HG02610 (cell line): ENCODE results near the gene EFL1.
"Not testable (repeated sequence)": the region's sequence is repeated elsewhere in the genome, so short reads cannot be mapped to it uniquely, and the experiment has no call there.

Source experiments
- ATAC-seq: cut with Tn5 transposase; IDR thresholded peaks from one replicate; pipeline ENCODE4 v1.9.1; 2021; ENCODE audit warnings: mild to moderate bottlenecking, moderate library complexity; ENCODE audit not compliant: unreplicated experiment

The EFL1 gene

DNA sequence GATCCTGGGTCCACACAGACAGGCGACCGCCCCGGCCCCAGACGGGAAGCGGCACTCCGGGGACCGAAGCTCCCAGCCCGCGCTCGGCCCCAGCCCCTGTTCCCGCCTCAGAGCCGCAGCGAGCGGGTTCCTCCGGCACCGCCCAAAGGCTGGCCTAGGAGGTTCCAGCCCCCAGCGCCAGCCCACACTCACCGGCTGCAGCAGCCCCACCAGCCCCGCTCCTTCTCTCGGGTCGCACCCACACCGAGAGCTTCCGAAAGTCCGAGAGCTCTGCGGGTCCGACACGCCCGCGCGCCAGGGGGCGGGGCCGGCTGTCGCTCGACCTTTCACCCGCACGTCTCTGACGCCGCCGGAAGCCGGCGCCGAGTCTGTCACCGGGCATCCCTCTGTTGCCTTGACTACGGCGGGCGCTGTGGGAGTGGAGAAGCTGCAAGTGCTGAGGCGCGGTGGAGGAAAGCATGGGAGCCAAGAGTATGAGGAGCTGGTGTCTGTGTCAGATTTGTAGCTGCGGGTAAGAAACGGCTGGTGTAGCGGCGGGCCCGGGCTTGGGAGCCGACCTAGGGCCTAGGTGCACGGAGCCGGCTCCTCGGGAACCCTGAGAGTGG is at the start of gene EFL1, which contains the start of gene SAXO2:
Gene EFL1, minus strand, starts transcription at position 313 of the 605 bp plus-strand sequence. CDS start 956 bp downstream, outside the sequence.
Gene SAXO2, plus strand, starts transcription at position 397 of the 605 bp plus-strand sequence. Its CDS starts 62 bp downstream, at position 459.
- peak; percentile 97 for ATAC-seq

DNA sequence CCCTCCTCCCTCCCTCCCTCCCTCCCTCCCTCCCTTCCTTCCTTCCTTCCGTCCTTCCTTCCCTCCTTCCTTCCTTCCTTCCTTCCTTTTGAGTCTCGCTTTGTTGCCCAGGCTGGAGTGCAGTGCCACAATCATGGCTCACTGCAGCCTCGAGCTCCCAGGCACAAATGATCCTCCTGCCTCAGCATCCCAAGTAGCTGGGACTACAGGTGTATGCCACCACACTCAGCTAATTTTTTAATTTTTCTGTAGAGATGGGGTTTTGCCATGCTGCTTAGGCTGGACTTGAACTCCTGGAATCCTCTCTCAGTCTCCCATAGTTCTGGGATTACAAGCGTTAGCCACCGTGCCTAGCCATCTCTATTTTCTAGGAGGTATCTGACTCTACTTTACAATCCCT is 48.8 kb upstream of the EFL1 start:
- not testable (repeated sequence) for ATAC-seq

DNA sequence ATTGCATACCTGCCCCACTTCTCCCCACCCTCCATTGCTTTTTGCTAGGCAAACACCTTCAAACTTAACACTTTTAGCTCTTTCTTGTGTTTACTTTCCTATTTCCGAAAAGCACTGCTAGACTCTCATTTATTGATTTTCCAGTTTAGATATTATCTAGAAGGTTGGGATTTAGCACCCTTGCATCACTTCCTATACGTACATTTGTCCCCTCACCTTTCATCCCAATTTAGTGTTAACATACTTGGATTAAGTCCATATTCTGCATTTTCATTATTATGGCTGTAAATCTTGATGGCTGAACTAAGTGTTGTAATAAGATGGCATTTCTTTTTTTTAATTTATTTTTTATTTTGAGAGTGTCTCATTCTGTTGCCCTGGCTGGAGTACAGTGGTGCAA is 47.3 kb upstream of the EFL1 start:
- no peak for ATAC-seq

DNA sequence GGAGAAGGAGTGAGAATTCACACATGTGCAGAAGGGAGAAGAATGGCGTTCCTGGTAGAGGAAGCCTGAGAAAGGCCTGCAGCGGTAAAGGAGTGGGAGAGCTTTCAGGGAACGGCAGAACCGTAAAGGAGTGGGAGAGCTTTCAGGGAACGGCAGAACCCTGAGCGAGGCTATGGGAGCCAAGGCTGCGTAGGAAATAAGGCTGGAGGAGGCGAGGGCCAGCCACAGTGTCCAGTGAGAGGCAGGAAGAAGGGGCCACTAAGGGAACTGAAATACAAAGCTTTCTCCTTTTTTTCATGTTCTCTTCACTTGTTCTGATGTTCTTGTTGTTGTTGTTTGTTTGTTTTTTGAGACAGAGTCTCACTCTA is 45.2 kb upstream of the EFL1 start:
- no peak for ATAC-seq

DNA sequence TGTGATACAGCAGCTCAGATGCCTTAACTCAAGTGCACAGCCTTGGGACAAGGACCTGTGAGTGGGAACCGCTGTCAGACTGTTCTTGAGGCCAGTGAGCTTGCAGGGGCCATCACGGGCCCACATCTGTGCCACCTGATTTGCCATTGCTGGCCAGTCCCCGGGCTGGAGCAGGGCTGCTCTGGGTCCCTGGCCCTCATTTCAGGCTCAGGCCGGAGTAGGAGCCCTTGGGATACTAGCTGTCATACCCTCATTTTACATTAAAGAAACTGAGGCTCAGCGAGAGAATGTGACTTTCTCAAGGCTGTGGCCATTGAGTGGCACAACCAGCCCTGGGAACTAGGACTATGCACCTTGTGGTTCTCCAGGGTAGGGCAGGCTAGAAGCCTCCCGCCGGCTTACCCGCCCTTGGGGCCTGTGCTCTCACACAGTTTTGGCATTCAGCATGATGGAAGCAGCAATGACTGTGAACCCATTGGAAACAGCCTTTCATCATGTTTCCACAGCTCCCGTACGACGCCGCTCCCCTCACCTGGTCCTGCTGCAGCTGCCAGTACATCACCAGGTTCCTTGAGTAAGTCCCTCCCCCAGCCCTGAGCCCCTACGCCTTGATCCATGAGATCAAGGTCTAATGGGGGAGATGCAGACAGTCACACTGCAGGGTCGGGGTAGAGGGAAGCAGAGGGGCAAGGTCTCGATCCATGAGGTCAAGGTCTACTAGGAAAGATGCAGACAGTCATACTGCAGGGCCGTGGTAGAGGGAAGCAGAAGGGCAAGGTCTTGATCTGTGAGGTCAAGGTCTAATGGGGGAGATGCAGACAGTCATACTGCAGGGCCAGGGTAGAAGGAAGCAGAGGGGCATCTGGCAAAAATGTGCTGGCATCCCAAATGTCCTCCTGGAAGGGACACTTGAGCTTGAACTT is 44.5 kb upstream of the EFL1 start:
- ATAC-seq: no peak

DNA sequence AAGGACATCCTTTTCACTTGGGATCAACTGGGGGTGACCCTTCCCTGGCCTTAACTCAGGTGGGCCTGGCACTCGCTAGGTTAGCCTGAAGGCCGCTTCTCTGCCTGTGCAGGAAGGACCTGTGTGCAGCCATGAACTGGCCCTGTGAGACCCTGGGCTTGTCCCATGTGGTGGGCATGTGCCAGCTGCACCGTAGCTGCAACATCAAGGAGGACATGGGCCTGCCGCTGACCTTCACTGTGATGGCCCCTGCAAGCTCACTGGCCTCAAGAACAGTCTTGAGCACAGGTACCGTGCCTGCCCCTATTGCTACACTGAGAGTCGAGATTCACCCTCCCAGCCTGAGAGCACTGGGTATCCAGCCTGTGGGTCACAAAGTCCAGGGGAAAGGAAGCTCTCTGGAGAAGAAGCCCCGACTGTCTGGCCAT is 43.1 kb upstream of the EFL1 start:
- no peak for ATAC-seq

DNA sequence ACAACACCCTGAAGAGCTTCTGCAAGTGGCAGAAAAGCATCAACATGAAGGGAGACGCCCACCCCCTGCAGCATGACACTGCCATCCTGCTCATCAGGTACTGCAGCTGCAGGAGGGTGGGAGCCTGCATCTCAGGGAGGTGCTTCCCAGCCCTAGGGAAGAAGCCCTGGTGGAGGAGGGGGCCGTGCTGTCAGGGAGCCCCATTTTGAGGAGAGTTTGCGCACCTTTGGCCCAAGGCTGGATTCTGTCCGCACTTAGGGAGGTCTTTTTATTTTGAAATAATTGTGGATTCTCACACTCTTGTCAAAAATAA is 42.2 kb upstream of the EFL1 start:
- no peak for ATAC-seq

DNA sequence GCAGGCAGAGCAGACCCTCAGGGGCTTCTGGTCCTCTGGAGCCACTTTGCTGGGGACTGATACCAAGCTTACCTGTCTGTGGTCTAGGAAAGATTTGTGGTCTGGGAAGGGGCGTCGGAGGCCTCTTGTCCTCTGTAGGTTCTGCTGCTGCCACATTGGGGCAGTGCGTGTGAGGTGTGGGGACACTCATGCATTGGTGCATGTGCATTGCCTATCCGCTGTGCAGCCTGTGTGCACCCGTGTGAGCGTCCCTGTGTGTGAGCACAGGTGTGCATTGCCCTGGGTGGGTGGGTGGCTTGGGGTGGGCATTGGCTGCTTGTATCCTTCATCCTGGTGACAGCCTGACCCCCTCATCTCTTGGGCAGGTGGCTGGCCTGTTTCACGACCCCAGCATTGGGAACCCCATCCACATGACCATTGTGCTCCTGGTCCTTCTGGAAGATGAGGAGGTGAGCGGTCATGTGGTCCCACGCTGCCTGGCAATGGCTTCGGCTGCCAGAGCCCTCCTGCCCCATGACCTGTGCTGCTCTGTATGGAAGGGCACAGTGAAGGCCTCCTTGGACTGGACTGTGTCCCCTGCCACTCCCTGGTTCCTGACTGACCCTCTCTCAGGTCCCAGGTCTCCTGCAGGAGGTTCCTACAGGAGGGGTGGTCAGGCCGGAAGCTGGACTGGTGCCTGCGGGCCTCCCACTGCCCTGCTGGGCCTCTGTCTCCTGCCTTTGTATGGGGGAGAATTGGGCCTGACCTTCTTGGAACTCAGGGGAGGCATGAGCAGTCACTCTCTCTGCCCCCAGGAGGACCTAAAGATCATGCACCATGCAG is 41.6 kb upstream of the EFL1 start:
- ATAC-seq: no peak

DNA sequence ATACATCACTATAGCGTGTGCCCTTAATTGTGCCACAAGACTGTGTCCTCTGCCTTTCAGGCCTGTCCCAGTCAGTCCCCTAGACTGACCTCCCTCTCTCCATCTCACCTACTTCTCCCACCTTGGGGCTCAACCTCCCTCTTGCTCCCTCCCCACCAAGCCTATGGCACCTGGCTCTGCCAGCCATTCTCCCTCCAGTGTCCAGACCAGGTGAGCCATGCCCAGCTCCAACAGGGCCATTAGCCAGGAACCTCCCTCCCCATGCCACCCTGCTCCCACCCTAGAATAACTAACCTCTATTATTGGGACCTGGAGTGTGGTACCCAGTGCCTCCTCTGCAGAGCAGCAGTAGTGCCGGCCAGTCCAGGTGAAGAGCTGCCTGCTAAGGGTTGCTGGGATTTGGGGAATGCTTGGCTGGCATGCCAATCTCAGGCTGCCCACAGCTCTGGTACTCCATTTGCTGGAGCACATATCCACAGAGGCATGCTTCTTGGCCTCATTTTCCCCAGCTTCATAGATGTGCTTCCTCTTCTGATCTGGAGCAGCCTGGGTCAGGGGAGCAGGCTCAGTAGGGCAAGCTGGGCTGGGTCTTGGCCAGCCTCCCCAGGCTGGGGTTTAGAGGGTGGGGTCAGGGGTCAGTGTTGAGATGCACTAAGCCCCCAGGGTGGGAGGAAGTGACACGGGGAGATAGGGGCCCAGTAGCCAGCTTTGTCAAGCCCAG is 38.9 kb upstream of the EFL1 start:
- ATAC-seq: no peak

DNA sequence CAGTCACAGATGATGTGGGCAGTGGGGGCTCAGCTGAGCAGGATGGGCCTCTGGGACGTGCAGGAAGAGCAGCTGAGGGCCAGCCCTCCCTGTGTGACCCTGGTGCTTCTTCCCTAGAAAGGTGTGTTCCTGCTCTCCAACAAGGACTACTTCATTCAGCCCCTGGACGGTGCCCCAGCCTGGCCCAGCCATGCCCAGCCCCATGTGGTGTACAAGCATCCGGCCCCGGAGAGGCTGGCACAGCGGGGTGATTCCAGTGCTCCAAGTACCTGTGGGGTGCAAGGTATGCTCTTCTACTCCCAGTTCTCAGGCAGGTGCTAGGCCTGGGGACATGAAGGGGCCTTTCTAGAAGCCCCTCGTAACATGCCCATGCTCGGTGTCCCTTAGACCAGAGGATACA is 38.3 kb upstream of the EFL1 start:
- ATAC-seq: no peak

DNA sequence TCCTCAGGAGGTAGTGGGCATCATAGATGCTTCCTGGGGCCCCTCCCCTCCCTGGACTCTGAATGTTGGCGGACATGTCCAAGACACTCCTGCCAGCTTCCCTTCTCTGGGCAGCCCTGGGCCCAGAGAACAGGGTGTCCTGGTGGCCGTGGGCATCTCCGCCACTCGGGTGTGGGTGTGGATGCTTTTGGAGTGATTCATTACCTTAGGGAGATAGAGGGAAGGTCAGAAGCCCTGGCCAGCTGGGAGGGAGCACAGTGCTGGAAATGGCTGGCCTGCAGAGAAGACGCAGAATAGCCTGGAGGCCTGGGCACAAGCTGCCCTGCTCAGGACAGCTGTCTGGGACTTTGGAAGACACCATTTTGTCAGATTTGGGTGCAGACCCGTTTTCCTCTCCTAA is 37.8 kb upstream of the EFL1 start:
- ATAC-seq: not testable (repeated sequence)

DNA sequence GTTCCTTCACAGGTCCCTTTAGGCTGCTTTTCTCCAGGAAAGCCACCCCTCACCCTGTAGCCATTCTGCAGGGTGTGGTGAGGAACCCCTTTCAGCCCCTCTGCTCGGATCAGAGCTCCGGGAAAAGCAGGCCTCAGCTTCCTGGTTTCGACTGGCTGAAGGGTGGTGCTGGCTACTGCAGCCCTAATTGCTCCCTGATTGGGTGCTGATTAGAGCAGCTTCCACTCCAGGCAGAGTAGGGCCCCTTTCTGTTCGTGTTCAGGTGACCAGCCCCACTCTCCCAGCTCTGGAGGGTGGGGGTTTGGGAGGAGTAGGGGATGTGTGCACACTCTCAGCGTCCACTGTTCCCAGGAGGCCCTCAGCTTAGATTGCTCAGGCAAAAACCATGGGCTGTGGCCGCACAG is 37.0 kb upstream of the EFL1 start:
- ATAC-seq: not testable (repeated sequence)

DNA sequence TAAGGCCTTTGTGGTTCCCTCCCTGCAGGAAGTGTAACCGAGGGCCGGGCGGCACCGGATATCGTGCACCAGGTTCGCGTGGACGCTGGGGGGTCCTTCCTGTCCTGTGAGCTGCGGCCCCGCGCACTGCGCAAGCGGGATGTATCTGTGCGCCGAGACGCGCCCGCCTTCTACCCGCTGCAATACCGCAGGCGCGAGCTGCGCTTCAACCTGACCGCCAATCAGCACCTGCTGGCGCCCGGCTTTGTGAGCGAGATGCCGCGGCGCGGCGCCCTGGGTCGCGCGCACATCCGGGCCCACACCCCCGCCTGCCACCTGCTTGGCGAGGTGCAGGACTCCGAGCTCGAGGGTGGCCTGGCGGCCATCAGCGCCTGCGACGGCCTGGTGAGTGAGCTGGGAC is 36.0 kb upstream of the EFL1 start:
- ATAC-seq: no peak

DNA sequence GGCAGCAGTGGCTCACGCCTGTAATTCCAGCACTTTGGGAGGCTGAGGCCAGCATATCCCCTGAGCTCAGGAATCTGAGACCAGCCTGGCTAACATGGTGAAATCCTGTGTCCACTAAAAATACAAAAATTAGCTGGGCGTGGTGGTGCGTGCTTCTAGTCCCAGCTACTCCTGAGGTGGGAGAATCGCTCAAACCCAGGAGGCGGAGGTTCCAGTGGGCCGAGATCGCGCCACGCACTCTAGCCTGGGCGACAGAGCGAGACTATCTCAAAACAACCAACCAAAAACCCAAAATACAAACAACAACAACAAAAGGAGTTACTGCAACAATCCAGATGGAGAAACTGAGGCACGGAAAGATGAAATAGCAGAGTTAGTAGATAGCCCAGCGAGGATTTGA is 35.5 kb upstream of the EFL1 start:
- ATAC-seq: no peak

DNA sequence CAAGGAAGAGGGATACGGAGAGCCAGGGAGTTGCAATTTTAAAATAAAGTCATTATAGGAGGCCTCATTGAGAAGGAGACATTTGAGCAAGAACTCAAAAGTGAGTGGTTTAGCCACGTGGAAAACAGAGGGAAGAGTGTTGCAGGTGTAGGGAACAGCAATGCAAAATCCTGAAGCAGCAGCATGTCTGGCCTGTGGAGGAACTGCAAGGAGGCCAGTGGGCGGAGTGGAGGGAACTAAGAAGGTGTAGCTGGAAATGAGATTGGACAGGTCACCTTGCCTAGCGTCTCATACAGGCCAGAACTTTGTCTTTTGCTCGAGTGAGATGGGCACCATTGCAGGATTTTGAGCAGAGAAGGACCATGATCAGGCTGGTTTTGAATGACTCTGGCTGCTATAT is 35.0 kb upstream of the EFL1 start:
- ATAC-seq: no peak

DNA sequence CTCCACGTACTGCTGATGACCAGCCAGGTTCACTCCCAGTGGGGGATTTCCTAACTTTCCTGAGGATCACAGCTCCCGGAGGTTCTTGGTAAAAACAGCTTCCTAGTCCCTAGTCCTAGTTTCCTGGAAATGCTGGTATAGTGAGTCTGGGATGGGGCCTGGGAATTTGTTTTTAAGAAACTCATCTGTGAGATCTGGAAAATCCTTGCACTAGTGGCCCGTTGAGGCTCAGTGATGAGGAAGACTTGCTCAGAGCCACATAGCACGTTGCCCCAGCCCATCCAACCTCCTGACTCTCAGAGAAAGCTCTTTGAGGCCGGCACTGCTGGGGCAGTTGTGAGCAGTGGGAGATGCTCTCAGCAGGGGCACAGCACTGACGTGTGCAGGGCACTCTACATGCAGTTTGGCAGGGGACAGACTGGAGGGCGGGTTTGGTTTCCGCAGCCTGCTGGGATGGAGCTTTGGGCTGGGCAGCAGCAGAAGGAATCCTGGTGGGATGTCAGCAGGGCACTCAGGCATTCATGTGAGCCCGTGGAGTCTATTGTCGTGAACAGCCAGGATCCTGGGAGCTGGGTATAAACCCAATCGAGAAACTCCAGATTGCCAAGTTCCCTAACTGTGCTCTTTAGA is 31.6 kb upstream of the EFL1 start:
- no peak for ATAC-seq

DNA sequence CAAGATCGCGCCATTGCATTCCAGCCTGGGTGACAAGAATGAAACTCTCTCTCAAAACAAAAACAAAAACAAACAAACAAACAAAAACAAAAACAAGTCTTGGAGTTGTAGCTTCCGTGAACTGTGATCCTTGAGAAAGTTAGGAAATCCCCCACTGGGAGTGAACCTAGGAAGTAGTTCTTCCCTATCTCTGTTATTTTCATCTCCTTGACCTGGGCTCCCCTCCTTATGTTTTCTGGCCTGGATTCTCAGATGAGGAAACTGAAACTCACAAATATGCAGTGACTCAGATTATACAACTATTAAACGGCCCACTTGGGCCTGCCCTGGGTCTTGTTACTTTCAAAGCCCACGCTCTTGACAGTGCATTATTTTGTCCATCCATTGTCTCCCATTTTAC is 29.7 kb upstream of the EFL1 start:
- ATAC-seq: no peak

DNA sequence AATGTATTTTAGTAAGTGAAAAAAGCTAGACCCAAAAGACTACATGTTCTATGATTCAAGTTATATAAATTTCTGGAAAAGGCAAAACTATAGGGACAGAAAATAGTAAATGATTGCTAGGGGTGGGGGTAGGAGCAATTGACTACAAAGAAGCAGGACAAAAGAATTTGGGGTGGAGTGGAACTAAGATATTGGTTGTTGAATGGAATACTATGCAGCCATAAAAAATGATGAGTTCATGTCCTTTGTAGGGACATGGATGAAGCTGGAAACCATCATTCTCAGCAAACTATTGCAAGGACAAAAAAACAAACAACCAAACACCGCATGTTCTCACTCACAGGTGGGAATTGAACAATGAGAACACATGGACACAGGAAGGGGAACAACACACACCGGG is 25.7 kb upstream of the EFL1 start:
- not testable (repeated sequence) for ATAC-seq

DNA sequence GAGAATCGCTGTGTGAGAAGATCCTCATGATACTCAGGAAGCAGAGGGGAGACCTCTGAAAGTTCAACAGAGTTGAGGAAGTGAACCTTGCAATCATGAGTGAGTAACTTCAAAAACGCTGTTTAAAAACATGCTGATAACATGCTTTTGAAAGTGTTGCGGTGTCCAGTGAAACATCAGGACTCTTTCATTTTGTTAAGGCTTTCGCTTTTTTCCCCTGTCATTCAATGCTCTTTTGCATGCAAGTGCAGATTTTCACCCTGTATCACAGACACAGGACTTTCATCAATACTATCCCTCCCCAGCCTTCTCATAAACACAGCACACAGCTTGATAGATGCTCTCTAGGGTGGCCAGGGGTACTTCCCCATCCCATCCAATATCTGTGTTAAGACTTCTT is 23.9 kb upstream of the EFL1 start:
- peak; percentile 85 for ATAC-seq

DNA sequence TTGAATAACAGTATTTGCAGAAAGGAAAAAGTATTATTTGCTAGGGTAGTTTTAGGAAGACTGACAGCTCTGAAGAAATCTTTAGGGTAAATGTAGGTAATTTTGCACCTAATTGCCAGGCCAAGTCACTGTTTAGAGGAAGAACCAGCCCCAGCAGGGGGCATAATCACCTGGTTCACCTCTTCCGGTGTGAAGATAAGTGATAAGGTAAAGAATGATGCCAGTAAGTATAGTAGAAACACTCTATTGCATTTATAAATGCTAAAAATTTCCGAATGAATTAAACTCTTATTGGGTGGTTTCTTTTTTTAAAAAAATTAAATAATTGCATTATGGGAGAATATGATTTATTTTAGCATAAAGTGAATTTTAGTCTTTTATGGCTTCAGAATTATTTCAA is 21.8 kb upstream of the EFL1 start:
- ATAC-seq: not testable (repeated sequence)
